Esophagus muscularis mucosa (tissue), 4 donors: ENCODE measurements around the gene SMAD2. TPM values are rescaled to one million over a fixed set of nuclear protein-coding genes. Genes with fewer than 3 reads are reported as not detected.
"Not testable (repeated sequence)": the region's sequence is repeated elsewhere in the genome, so short reads cannot be mapped to it uniquely, and the experiment has no call there.

Experiments
- DNase-seq: peaks from one replicate; pipeline ENCODE4 v3.0.0-alpha.2; 2017; ENCODE audit errors: extremely low spot score
- H3K27ac ChIP-seq, 4 donors: fragments of 200-600 bp; sonication (generic); replicated peaks in 1 of 4; 1 replicate in 3 of 4; 2 replicates in 1 of 4; pipeline ENCODE4 v1.5.1; 2016 to 2019; ENCODE audit warnings: mild to moderate bottlenecking in 1 of 4
- H3K27me3 ChIP-seq, 4 donors: fragments of 200-600 bp; sonication (generic); one replicate each; pipeline versions ENCODE4 v1.5.1 to v1.6.0; 2016 to 2019
- H3K36me3 ChIP-seq, 4 donors: fragments of 200-600 bp; sonication (generic); one replicate each; pipeline ENCODE4 v1.5.1; 2016 to 2019
- H3K4me1 ChIP-seq, 4 donors: fragments of 200-600 bp; sonication (generic); one replicate each; pipeline ENCODE4 v1.5.1; 2016 to 2019
- H3K4me3 ChIP-seq, 4 donors: fragments of 200-600 bp; sonication (generic); 1 replicate in 2 of 4; 2 replicates in 2 of 4; pipeline ENCODE4 v1.5.1; 2016 to 2019; ENCODE audit warnings: mild to moderate bottlenecking in 4 of 4, moderate library complexity in 1 of 4
- H3K9me3 ChIP-seq, 4 donors: fragments of 200-600 bp; sonication (generic); 1 replicate in 3 of 4; 2 replicates in 1 of 4; pipeline ENCODE4 v1.5.1; 2016 to 2019
- CTCF ChIP-seq, 3 experiments: fragments of 200-600 bp in 2 of 3; fragments of 450-650 bp in 1 of 3; sonication (generic) in 2 of 3; IDR thresholded peaks; one replicate each; pipeline ENCODE4 v1.5.1; 2017 to 2019; ENCODE audit warnings: antibody characterized with exemption in 3 of 3, mild to moderate bottlenecking in 2 of 3, moderate library complexity in 1 of 3
- EP300 ChIP-seq: sonication (generic); formaldehyde crosslinking; IDR thresholded peaks from one replicate; pipeline ENCODE4 v1.6.1; 2017; ENCODE audit warnings: antibody characterized with exemption
- POLR2A ChIP-seq: fragments of 450-650 bp; IDR thresholded peaks from one replicate; pipeline ENCODE4 v1.6.1; 2017; ENCODE audit warnings: antibody characterized with exemption, moderate library complexity, mild to moderate bottlenecking, low read depth
- POLR2AphosphoS5 ChIP-seq, 2 donors: sonication (generic); formaldehyde crosslinking; IDR thresholded peaks; one replicate each; pipeline ENCODE4 v1.6.1; 2017; ENCODE audit warnings: antibody characterized with exemption in 2 of 2
- WGBS: methylation state at CpG from one replicate; pipeline ENCODE4 v1.1.5; 2018; 5-methylcytosine and 5-hydroxymethylcytosine counted together
- intact Hi-C: fragments of 100-400 bp; cut with DNase I; formaldehyde crosslinking; loops from one replicate; pipeline ENCODE4 v1.15.1; 2023
- small RNA-seq, 3 donors: library from RNA; depleted of rRNA; stranded (forward); fragments of <200 nt; gene quantifications; one replicate each; pipeline ENCODE3, GENCODE V24; 2016
- total RNA-seq, 4 donors: library from RNA; depleted of rRNA; stranded (reverse); fragments of >200 nt; gene quantifications; one replicate each; pipeline versions ENCODE4 v1.1.0 to v1.2.1, GENCODE V29; 2016

The SMAD2 gene
- total RNA-seq, 4 donors from 2014 or later: 35.7 to 93.4 (median 89.2) TPM

- WGBS: 61% methylated on average over 3 of the region's 3 CpGs
- intact Hi-C loops: loop anchor here (5.0 to 10.0 kb wide), 2 partner anchors 250 to 673 kb away; no protein-coding TSS in a partner anchor
- TF ChIP-seq EP300 (no peak), POLR2AphosphoS5 (IDR thresholded peaks at IDR 0.05) (no peak), CTCF (IDR thresholded peaks at IDR 0.05) (no peak), POLR2A (no peak)
- no peaks in the 10 kb centered on the region for H3K27me3 ChIP-seq
- peak; percentile 72 for DNase-seq
- H3K4me1 ChIP-seq: no peaks in the 10 kb centered on the region
- H3K9me3 ChIP-seq: no peaks in the 10 kb centered on the region
- H3K27ac ChIP-seq: no peak overlapping the region
- no peaks in the 10 kb centered on the region for H3K36me3 ChIP-seq
- H3K4me3 ChIP-seq: no peak overlapping the region
These were observed 158.5 kb downstream of the SMAD2 start for GRCh38 chr18:47771922-47772321.

DNA sequence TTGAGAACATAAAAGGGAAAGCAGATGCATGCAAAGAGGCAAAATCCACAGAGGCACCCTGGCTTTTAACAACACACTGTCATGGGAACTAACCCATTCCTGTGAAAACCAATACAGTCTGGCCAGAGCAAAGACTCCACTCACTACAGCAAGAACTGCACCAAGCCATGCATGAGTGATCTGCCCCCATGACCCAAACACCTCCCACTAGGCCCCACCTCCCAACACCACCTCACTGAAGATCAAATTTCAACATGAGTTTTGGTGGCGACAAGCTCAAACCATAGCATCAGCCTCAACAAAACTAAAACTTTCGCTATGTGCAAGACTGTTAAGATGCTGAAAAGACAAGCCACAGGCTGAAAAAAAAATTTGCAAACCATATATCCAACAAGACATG is 162.8 kb downstream of the SMAD2 start:
- Histone ChIP-seq H3K27me3 (no peaks in the 10 kb centered on the region), H3K4me1 (no peaks in the 10 kb centered on the region), H3K9me3 (no peaks in the 10 kb centered on the region), H3K4me3 (no peak overlapping the region), H3K36me3 (no peaks in the 10 kb centered on the region), H3K27ac (no peak overlapping the region)
- WGBS: 82% methylated on average over 2 of the region's 2 CpGs
- peak; percentile 64 for DNase-seq
- TF ChIP-seq EP300: no peak
- TF ChIP-seq CTCF (IDR thresholded peaks at IDR 0.05): no peak
- TF ChIP-seq POLR2A: no peak
- no peak for TF ChIP-seq POLR2AphosphoS5 (IDR thresholded peaks at IDR 0.05)
- intact Hi-C loops: no loop called here

DNA sequence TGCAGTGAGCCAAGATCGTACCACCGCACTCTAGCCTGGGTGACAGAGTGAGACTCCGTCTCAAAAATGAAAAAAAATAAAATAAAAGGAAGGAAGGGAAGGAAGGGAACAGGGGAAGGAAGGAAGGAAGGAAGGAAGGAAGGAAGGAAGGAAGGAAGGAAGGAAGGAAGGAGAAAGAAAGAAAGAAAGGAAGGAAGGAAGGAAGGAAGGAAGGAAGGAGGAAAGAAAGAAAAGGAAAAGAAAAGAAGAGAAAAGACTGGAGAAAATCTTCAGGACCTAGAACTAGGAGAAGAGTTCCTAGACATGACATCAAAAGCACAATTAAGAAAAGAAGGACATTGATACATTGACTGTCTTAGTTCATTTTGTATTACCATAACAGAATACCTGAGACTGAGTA is 163.3 kb downstream of the SMAD2 start:
- H3K27ac ChIP-seq, H3K4me3 ChIP-seq, intact Hi-C loops, DNase-seq, H3K9me3 ChIP-seq, H3K4me1 ChIP-seq, H3K27me3 ChIP-seq, H3K36me3 ChIP-seq: not testable (repeated sequence)
- WGBS: 97% methylated on average over 3 of the region's 3 CpGs

Small RNAs within 50 kb of the gene (small RNA-seq; reads per million reads assigned to genes)
- gene AC120349.2 (0 reads per million in 3 donors), gene MTCO2P2 (0 reads per million in 3 donors)
